ENCODE results near the gene PLAAT1.

The PLAAT1 gene

DNA sequence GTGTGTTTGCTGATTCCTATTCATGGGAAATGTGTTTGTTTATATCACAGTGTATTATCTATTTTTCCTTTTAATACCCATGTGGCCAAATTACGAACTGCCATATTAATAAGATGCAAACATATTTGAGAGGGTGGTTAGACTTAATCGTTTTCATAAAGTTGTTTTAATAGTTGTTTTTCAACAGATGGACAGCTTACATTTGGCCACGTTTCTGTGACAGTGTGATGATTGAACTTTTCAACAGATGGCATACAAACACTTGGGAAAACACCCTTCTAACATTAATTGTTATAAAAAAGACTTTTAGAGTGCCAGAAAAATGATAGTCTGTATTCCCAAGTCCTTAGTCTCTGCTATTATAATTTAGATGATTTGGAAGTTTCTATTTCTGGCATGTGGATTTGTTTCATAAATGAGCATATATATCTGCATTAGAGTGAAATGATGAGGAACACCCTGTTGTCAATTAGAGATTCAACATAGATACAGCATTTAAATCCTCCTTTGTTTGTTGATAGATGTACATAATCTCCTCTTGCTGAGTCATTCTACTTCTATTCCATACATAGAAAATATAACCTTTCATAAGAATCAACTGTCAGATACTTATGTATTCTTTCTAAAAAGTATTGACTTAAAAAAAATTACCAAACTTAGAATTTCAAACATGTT, 13.1 kb downstream of the PLAAT1 start:
- no peak for DNase-seq (ENCODE audit: low read depth in 2 of 2)

- DNase-seq (ENCODE audit: low read depth in 2 of 2): no peak
Observed at GRCh38 chr3:193261970-193262369, 20.9 kb downstream of the PLAAT1 start.

DNA sequence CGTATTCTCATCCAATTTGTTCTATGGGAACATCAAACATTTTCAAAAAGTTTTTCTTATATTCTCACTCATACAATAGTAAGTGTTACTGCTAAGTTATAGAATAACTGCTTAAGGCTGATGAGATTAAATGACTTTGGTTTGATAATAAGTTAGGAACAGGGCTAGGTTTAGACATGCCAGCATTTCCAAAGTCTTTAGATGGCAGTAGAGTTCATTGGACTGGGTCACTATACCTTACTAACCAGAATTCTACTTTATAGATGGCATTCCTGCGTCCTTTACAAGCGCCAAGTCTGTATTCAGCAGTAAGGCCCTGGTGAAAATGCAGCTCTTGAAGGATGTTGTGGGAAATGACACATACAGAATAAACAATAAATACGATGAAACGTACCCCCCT, 21.7 kb downstream of the PLAAT1 start:
- no peak for DNase-seq (ENCODE audit: low read depth in 2 of 2)

DNA sequence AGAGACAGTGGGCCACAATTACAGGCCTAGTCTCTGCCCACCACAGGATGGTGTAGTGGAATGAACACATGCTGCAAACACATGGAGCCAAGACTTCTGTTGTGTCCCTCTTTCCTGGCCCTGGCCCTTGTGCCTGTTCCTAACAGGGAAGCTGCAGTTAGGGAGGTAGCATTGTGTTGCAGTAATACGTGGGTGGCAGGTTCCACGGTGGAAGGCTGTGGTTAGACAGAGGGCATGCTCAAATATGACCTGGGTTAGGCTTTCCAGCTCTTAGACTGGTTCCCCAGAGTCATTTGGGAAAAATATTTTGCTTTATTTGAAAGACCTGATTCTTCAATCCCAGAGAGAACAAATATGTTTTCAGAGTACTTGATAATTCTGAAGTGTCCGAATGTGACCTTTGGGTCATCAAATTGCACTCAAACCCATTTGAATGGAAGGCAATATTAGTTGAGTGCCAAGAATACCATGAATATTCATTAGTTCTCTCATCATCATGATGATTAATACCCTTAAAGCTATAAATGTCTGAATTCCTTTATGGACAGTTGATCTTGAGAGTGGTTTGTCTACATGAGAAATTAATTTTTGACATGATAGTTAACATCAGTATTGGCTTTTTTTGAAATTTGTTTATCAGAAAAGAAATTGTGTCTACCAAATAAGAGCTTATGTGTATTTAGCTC, 28.5 kb downstream of the PLAAT1 start:
- DNase-seq (ENCODE audit: low read depth in 2 of 2): no peak

DNA sequence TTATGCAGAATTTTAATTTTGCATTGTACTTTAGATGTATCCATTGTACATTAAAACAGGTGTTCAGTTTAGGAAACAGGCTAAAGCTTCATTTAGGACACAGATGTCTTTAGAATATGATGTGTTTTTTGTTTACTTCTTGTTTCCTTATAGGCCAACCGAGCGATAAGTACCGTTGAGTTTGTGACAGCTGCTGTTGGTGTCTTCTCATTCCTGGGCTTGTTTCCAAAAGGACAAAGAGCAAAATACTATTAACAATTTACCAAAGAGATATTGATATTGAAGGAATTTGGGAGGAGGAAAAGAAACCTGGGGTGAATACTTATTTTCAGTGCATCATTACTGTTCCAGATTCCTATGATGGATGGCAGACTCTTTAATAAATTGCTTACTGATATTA, 29.4 kb downstream of the PLAAT1 start:
- no peak for DNase-seq (ENCODE audit: low read depth in 2 of 2)

GRCh38 chr3:193271101-193271840, 30.2 kb downstream of the PLAAT1 start:
- DNase-seq (ENCODE audit: low read depth in 2 of 2): no peak

DNA sequence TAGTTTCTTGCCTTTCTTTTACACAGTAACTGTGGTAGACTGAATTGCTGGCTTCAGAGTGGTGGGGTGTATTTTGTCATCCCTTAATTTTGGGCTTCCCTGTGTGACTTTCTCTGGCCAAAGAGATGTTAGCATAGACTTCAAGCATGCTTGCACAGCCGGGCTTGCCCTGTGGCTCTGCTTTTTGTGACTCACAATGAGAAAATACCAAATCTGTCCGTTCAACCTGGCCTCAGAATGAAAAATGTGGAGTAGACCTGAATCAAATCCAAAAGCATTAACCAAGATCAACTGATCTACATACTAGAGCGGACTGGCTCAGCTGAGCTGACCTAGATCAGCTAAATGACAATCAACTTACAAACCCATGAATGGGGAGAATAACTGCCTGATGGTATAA, 51.4 kb downstream of the PLAAT1 start:
- DNase-seq (ENCODE audit: low read depth in 2 of 2): no peak

GRCh38 chr3:193295985-193296384, 55.0 kb downstream of the PLAAT1 start:
- no peak for DNase-seq (ENCODE audit: low read depth in 2 of 2)

DNA sequence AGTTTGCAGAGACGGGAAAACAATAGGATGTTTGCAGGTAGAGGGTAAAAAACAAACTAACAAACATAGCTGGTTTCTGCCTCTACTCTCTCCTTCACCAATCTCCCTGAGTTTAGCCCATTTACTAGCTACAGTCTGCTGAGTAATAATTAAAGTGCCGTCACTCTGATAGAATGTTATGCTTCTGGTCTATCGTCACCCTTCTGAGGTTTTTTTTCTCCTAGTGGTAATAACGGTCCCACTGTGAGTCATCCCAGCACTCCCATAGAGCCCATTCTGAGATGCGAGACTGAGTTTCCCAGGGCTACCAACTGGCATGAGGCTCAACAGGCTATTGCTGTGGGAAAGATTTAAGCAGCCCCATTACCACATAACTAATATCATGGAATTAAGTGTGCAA, 56.4 kb downstream of the PLAAT1 start:
- DNase-seq (ENCODE audit: low read depth in 2 of 2): no peak

DNA sequence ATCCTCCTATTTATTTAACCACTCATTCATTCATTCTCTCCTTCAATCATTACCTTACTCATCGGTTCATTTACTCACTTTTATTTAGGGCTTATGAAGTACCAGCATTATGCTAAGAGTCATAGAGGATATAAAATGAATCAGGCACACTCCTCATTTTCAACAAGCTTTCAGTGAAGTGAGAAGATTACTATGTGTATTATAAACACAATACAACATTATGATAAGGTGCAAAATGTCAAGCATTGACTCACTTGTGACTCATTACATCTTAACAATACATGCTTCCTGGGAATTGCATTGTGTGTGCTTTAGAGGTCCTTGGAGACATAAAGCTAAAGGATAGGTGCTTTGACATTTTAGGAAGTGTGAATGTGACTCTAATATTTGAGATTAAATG, 60.4 kb downstream of the PLAAT1 start:
- DNase-seq (ENCODE audit: low read depth in 2 of 2): no peak

GRCh38 chr3:193305356-193305755, 64.3 kb downstream of the PLAAT1 start:
- DNase-seq (ENCODE audit: low read depth in 2 of 2): no peak

GRCh38 chr3:193310914-193311723, 70.1 kb downstream of the PLAAT1 start:
- DNase-seq (ENCODE audit: low read depth in 2 of 2): no peak

GRCh38 chr3:193313061-193313958, 72.3 kb downstream of the PLAAT1 start:
- no peak for DNase-seq (ENCODE audit: low read depth in 2 of 2)

DNA sequence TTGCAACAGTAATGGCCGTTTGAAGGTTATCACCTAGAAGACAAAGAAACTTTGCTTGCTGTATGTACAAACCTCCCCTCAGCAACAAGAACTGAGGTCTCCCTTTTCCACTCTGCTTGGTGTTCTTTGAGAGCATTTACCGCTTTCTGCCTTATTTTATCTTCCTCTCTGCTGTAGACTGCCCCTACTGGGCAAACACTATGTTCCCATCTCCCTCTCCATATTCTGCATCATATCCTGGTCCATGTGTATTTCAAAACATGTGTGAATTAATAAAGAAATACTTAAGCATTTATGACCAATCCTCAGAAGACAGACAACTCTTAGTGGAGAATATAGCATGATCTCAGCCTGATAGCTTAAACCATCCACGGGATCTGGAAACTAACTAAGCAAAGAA, 73.1 kb downstream of the PLAAT1 start:
- DNase-seq (ENCODE audit: low read depth in 2 of 2): no peak

DNA sequence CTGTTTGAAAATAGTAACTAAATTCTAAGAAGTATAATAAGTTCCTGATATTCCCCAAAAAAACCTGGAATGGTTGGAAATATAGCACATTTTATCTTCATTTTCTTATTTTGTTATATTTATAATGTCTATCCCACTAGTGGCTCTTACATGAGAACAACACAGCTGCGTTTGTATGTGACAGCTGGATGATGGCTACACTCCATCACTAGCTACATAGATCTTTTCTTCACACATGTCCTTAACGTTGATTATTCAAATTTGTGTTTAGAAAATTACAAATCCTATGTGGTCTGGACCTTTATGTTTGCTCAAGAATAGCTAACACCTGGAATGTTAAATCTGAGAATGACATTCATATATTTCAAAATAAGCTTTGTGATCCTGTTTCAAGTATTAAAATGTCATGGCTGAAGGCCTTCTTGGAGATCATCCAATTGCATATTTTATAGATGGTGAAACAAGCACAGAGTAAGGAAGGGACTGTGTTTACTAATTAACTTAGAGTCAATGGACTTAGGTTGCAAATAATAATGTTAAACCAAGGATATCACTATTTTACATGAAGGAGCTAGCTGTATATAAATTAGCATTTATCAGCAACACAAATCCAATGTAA, 76.8 kb downstream of the PLAAT1 start:
- DNase-seq (ENCODE audit: low read depth in 2 of 2): no peak

Measured in stimulated activated CD4-positive, alpha-beta T cell treated with anti-CD3 and anti-CD28 coated beads, Interleukin-12 subunit alpha, Interleukin-12 subunit beta, amount 100 ng/mL, for 24 hours (primary cell).